Measurements from ENCODE around the gene C1orf198. TPM values are rescaled to one million over a fixed set of nuclear protein-coding genes. Genes with fewer than 3 reads are reported as not detected.

The C1orf198 gene
- total and polyA plus RNA-seq, 5 experiments from 2014 or later, result 5.5 to 8.9 (median 7.0) TPM

GRCh38 chr1:230834292-230834691, 34.0 kb downstream of the C1orf198 start:
- Mint-ChIP-seq H3K36me3 (peaks cover 15 to 21% (median 16%) of the 10 kb centered on the region in 3 donors), H3K4me1 (no peaks in the 10 kb centered on the region), H3K4me3 (no peak overlapping the region), H3K9me3 (peaks cover 0 to 32% (median 7%) of the 10 kb centered on the region in 9 donors), H3K27ac (no peak overlapping the region), H3K27me3 (peaks cover 1 to 31% (median 10%) of the 10 kb centered on the region in 5 donors)
- POLR2A ChIA-PET, result no interaction called here
- DNase-seq, result no peak
- ATAC-seq, result no peak

GRCh38 chr1:230833511-230833910, 34.8 kb downstream of the C1orf198 start:
- no peak for DNase-seq
- no peak overlapping the region for H3K27ac Mint-ChIP-seq
- H3K36me3 Mint-ChIP-seq, result peaks cover 10 to 16% (median 15%) of the 10 kb centered on the region in 3 donors
- peaks cover 1 to 31% (median 10%) of the 10 kb centered on the region in 5 donors for H3K27me3 Mint-ChIP-seq
- H3K4me1 Mint-ChIP-seq, result no peaks in the 10 kb centered on the region
- POLR2A ChIA-PET, result no interaction called here
- no peak for ATAC-seq
- peaks cover 0 to 32% (median 7%) of the 10 kb centered on the region in 9 donors for H3K9me3 Mint-ChIP-seq
- no peak overlapping the region for H3K4me3 Mint-ChIP-seq

- ATAC-seq (no peak), DNase-seq (no peak)
- POLR2A ChIA-PET, result no interaction called here
- Mint-ChIP-seq H3K36me3 (peaks cover 3 to 15% (median 5%) of the 10 kb centered on the region in 3 donors), H3K4me1 (no peaks in the 10 kb centered on the region), H3K27ac (no peak overlapping the region), H3K27me3 (peaks cover 1 to 31% (median 10%) of the 10 kb centered on the region in 5 donors), H3K9me3 (peaks cover 0 to 32% (median 7%) of the 10 kb centered on the region in 9 donors), H3K4me3 (no peak overlapping the region)
Observed at GRCh38 chr1:230832476-230832875, 35.8 kb downstream of the C1orf198 start.

- Mint-ChIP-seq H3K4me3 (no peak overlapping the region), H3K9me3 (peaks cover 0 to 32% (median 7%) of the 10 kb centered on the region in 9 donors), H3K36me3 (peaks cover 0 to 15% (median 0%) of the 10 kb centered on the region in 3 donors), H3K27ac (no peak overlapping the region), H3K27me3 (peaks cover 1 to 31% (median 10%) of the 10 kb centered on the region in 5 donors), H3K4me1 (no peaks in the 10 kb centered on the region)
- POLR2A ChIA-PET, result no interaction called here
- ATAC-seq (no peak), DNase-seq (no peak)
Observed at GRCh38 chr1:230831771-230832170, 36.5 kb downstream of the C1orf198 start.

- no peak overlapping the region for H3K4me3 Mint-ChIP-seq
- peaks cover 3 to 27% (median 6%) of the 10 kb centered on the region in 5 donors for H3K27me3 Mint-ChIP-seq
- H3K9me3 Mint-ChIP-seq, result peaks cover 0 to 32% (median 7%) of the 10 kb centered on the region in 9 donors
- POLR2A ChIA-PET, result no interaction called here
- DNase-seq, result no peak
- H3K4me1 Mint-ChIP-seq, result peaks cover 0 to 2% (median 0%) of the 10 kb centered on the region in 4 donors
- peaks cover 0 to 15% (median 0%) of the 10 kb centered on the region in 3 donors for H3K36me3 Mint-ChIP-seq
- no peak overlapping the region for H3K27ac Mint-ChIP-seq
- ATAC-seq, result no peak
Observed at GRCh38 chr1:230828421-230828820, 39.9 kb downstream of the C1orf198 start.

- H3K9me3 Mint-ChIP-seq, result peaks cover 0 to 27% (median 7%) of the 10 kb centered on the region in 9 donors
- H3K4me1 Mint-ChIP-seq, result peaks cover 0 to 2% (median 0%) of the 10 kb centered on the region in 4 donors
- no peak overlapping the region for H3K4me3 Mint-ChIP-seq
- peaks cover 2 to 21% (median 6%) of the 10 kb centered on the region in 5 donors for H3K27me3 Mint-ChIP-seq
- POLR2A ChIA-PET, result no interaction called here
- ATAC-seq, result no peak
- no peak overlapping the region for H3K27ac Mint-ChIP-seq
- peaks cover 0 to 15% (median 0%) of the 10 kb centered on the region in 3 donors for H3K36me3 Mint-ChIP-seq
- DNase-seq, result no peak
Observed at GRCh38 chr1:230827801-230828200, 40.5 kb downstream of the C1orf198 start.

- no peak overlapping the region for H3K27ac Mint-ChIP-seq
- peaks cover 0 to 24% (median 7%) of the 10 kb centered on the region in 9 donors for H3K9me3 Mint-ChIP-seq
- H3K4me3 Mint-ChIP-seq, result no peak overlapping the region
- DNase-seq (no peak), ATAC-seq (no peak)
- peaks cover 0 to 2% (median 0%) of the 10 kb centered on the region in 4 donors for H3K4me1 Mint-ChIP-seq
- H3K36me3 Mint-ChIP-seq, result peaks cover 0 to 15% (median 0%) of the 10 kb centered on the region in 3 donors
- POLR2A ChIA-PET, result no interaction called here
- H3K27me3 Mint-ChIP-seq, result peaks cover 2 to 15% (median 4%) of the 10 kb centered on the region in 5 donors
Observed at GRCh38 chr1:230827081-230827681, 41.1 kb downstream of the C1orf198 start.

GRCh38 chr1:230826166-230826875, 42.0 kb downstream of the C1orf198 start:
- H3K4me1 Mint-ChIP-seq, result peaks cover 0 to 2% (median 0%) of the 10 kb centered on the region in 4 donors
- ATAC-seq (no peak), DNase-seq (no peak)
- H3K27ac Mint-ChIP-seq, result no peak overlapping the region
- POLR2A ChIA-PET, result no interaction called here
- peaks cover 0 to 16% (median 6%) of the 10 kb centered on the region in 5 donors for H3K27me3 Mint-ChIP-seq
- no peak overlapping the region for H3K4me3 Mint-ChIP-seq
- peaks cover 0 to 8% (median 0%) of the 10 kb centered on the region in 3 donors for H3K36me3 Mint-ChIP-seq
- H3K9me3 Mint-ChIP-seq, result peaks cover 0 to 16% (median 7%) of the 10 kb centered on the region in 9 donors

- Mint-ChIP-seq H3K4me1 (peaks cover 0 to 2% (median 0%) of the 10 kb centered on the region in 4 donors), H3K9me3 (peaks cover 0 to 10% (median 4%) of the 10 kb centered on the region in 9 donors), H3K27ac (no peak overlapping the region), H3K4me3 (no peak overlapping the region), H3K27me3 (peaks cover 3 to 22% (median 11%) of the 10 kb centered on the region in 5 donors), H3K36me3 (peaks cover 0 to 4% (median 0%) of the 10 kb centered on the region in 3 donors)
- ATAC-seq (no peak), DNase-seq (no peak)
- POLR2A ChIA-PET, result no interaction called here
Observed at GRCh38 chr1:230825761-230826160, 42.6 kb downstream of the C1orf198 start.

GRCh38 chr1:230824919-230825721, 43.2 kb downstream of the C1orf198 start:
- Mint-ChIP-seq H3K27ac (no peak overlapping the region), H3K4me3 (no peak overlapping the region), H3K36me3 (no peaks in the 10 kb centered on the region), H3K9me3 (peaks cover 0 to 4% (median 0%) of the 10 kb centered on the region in 9 donors), H3K27me3 (peaks cover 4 to 26% (median 13%) of the 10 kb centered on the region in 5 donors), H3K4me1 (peaks cover 0 to 2% (median 0%) of the 10 kb centered on the region in 4 donors)
- DNase-seq (no peak), ATAC-seq (no peak)
- POLR2A ChIA-PET, result no interaction called here

GRCh38 chr1:230824551-230824918, 43.8 kb downstream of the C1orf198 start:
- peaks cover 4 to 26% (median 13%) of the 10 kb centered on the region in 5 donors for H3K27me3 Mint-ChIP-seq
- POLR2A ChIA-PET, result no interaction called here
- no peaks in the 10 kb centered on the region for H3K36me3 Mint-ChIP-seq
- H3K4me3 Mint-ChIP-seq, result no peak overlapping the region
- no peak for DNase-seq
- ATAC-seq, result no peak
- H3K9me3 Mint-ChIP-seq, result no peaks in the 10 kb centered on the region
- peak overlapping the region in 1 of 10 donors; percentile 35 for H3K27ac Mint-ChIP-seq
- peaks cover 0 to 2% (median 0%) of the 10 kb centered on the region in 4 donors for H3K4me1 Mint-ChIP-seq

- DNase-seq (no peak), ATAC-seq (no peak)
- Mint-ChIP-seq H3K4me3 (no peak overlapping the region), H3K27ac (no peak overlapping the region), H3K4me1 (peaks cover 0 to 2% (median 0%) of the 10 kb centered on the region in 4 donors), H3K36me3 (no peaks in the 10 kb centered on the region), H3K27me3 (peaks cover 4 to 28% (median 14%) of the 10 kb centered on the region in 5 donors), H3K9me3 (no peaks in the 10 kb centered on the region)
- POLR2A ChIA-PET, result no interaction called here
Observed at GRCh38 chr1:230823931-230824381, 44.4 kb downstream of the C1orf198 start.
